Measurements from ENCODE around the gene HOXB3. TPM values are rescaled to one million over a fixed set of nuclear protein-coding genes. Genes with fewer than 3 reads are reported as not detected.

The HOXB3 gene
- total RNA-seq, 4 donors from 2014 or later, result 37.0 to 89.3 (median 65.4) TPM

- no peaks in the 10 kb centered on the region for H3K9me3 ChIP-seq
- peaks cover 0 to 31% (median 16%) of the 10 kb centered on the region in 4 donors for H3K4me1 ChIP-seq
- TF ChIP-seq CTCF (IDR thresholded peaks at IDR 0.05), result no peak
- TF ChIP-seq POLR2A (IDR thresholded peaks at IDR 0.05), result no peak
- no peak for DNase-seq
- H3K27ac ChIP-seq, result peak overlapping the region in 2 of 4 donors; percentile 89 to 92
- H3K36me3 ChIP-seq, result peaks cover 0 to 4% (median 0%) of the 10 kb centered on the region in 3 donors
- H3K27me3 ChIP-seq, result no peaks in the 10 kb centered on the region
- H3K4me3 ChIP-seq, result peak overlapping the region in 2 of 4 donors; percentile 65 to 71
Measured at GRCh38 chr17:48609033-48609432, 19.0 kb upstream of the HOXB3 start.

GRCh38 chr17:48608494-48608834 lies 18.4 kb upstream of the HOXB3 start:
- H3K4me3 ChIP-seq, result no peak overlapping the region
- no peak for DNase-seq
- H3K27ac ChIP-seq, result no peak overlapping the region
- no peaks in the 10 kb centered on the region for H3K27me3 ChIP-seq
- peaks cover 0 to 4% (median 0%) of the 10 kb centered on the region in 3 donors for H3K36me3 ChIP-seq
- no peak for TF ChIP-seq CTCF (IDR thresholded peaks at IDR 0.05)
- no peak for TF ChIP-seq POLR2A (IDR thresholded peaks at IDR 0.05)
- peaks cover 0 to 27% (median 16%) of the 10 kb centered on the region in 4 donors for H3K4me1 ChIP-seq
- no peaks in the 10 kb centered on the region for H3K9me3 ChIP-seq

- Histone ChIP-seq H3K27me3 (no peaks in the 10 kb centered on the region), H3K36me3 (peaks cover 0 to 4% (median 0%) of the 10 kb centered on the region in 3 donors), H3K4me1 (peaks cover 0 to 29% (median 14%) of the 10 kb centered on the region in 4 donors)
Measured at GRCh38 chr17:48606892-48607614, 17.0 kb upstream of the HOXB3 start.

GRCh38 chr17:48605991-48606891 lies 16.2 kb upstream of the HOXB3 start:
- Histone ChIP-seq H3K9me3 (no peaks in the 10 kb centered on the region), H3K27ac (peak overlapping the region in 2 of 4 donors; percentile 89 to 92), H3K36me3 (peaks cover 0 to 4% (median 0%) of the 10 kb centered on the region in 3 donors), H3K27me3 (no peaks in the 10 kb centered on the region), H3K4me3 (no peak overlapping the region), H3K4me1 (peaks cover 0 to 31% (median 9%) of the 10 kb centered on the region in 4 donors)
- TF ChIP-seq CTCF (IDR thresholded peaks at IDR 0.05), result no peak
- TF ChIP-seq POLR2A (IDR thresholded peaks at IDR 0.05), result no peak
- no peak for DNase-seq

More at GRCh38 chr17:48606892-48607614, 17.0 kb upstream of the HOXB3 start:
- Histone ChIP-seq H3K9me3 (no peaks in the 10 kb centered on the region), H3K27ac (peak overlapping the region in 1 of 4 donors; percentile 92), H3K4me3 (no peak overlapping the region)
- DNase-seq, result no peak
- no peak for TF ChIP-seq POLR2A (IDR thresholded peaks at IDR 0.05)
- no peak for TF ChIP-seq CTCF (IDR thresholded peaks at IDR 0.05)

GRCh38 chr17:48605409-48605919 lies 15.4 kb upstream of the HOXB3 start:
- peak overlapping the region in 3 of 4 donors; percentile 17 to 61 (median 44) for H3K4me3 ChIP-seq
- peak overlapping the region in 3 of 4 donors; percentile 83 to 92 (median 89) for H3K27ac ChIP-seq
- H3K27me3 ChIP-seq, result no peaks in the 10 kb centered on the region
- peaks cover 0 to 39% (median 9%) of the 10 kb centered on the region in 4 donors for H3K4me1 ChIP-seq
- DNase-seq, result peak in 1 of 3 donors; percentile 53
- peaks cover 0 to 4% (median 0%) of the 10 kb centered on the region in 3 donors for H3K36me3 ChIP-seq
- H3K9me3 ChIP-seq, result no peaks in the 10 kb centered on the region
- TF ChIP-seq POLR2A (IDR thresholded peaks at IDR 0.05), result no peak

All from Peyer's patch (tissue), 4 donors.